Right renal pelvis (tissue), 4 donors: ENCODE results near the gene SLC25A45. TPM values are rescaled to one million over a fixed set of nuclear protein-coding genes. Genes with fewer than 3 reads are reported as not detected.
"Not testable (repeated sequence)": the region's sequence is repeated elsewhere in the genome, so short reads cannot be mapped to it uniquely, and the experiment has no call there.

Experiments
- DNase-seq, 4 donors: peaks; one replicate each; pipeline ENCODE4 v3.0.0-alpha.2; 2013; ENCODE audit warnings: low read depth in 4 of 4, low spot score in 3 of 4, missing footprints in 1 of 4
- polyA plus RNA-seq, 4 donors: library from polyadenylated mRNA; unstranded; fragments of 120-200 nt; gene quantifications; one replicate each; pipeline ENCODE4 v1.2.1, GENCODE V29; 2013; ENCODE audit not compliant: insufficient read length in 4 of 4

SLC25A45 gene
- polyA plus RNA-seq, 4 donors = 5.4 to 7.2 (median 6.0) TPM

DNA sequence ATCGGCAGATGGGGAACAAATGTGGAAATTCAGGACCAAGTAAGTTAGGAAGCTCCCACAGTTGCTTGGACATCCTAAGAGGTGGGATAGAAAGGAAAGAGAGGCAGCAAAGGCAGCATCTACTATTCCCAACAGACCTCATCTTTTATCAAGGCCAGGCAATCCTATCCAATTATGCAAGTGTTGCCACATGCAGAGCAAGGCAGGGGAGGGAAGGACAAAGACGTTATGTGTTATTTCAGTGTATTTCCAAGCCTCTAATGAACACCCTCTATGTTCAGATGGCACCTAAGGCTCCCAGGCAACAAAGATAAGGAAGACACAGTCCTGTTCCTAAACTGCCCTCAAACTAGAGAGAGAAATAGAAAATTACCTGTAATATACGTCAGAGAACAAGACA is 18.7 kb downstream of the SLC25A45 start:
- DNase-seq = no peak

DNA sequence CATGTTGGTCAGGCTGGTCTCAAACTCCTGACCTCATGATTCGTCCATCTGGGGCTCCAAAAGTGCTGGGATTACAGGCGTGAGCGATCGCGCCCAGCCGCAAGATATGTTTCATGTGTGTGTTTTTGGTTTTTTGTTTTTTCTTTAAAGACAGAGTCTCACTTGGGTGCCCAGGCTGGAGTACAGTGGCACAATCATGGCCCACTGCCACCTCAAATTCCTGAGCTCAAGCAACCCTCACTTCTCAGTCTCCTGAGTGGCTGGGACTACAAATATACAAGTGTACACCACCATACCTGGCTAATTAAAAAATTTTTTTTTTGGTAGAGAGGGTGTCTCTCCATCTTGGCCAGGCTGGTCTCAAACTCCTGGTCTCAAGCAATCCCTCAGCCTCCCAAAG is 19.5 kb downstream of the SLC25A45 start:
- DNase-seq = no peak

DNA sequence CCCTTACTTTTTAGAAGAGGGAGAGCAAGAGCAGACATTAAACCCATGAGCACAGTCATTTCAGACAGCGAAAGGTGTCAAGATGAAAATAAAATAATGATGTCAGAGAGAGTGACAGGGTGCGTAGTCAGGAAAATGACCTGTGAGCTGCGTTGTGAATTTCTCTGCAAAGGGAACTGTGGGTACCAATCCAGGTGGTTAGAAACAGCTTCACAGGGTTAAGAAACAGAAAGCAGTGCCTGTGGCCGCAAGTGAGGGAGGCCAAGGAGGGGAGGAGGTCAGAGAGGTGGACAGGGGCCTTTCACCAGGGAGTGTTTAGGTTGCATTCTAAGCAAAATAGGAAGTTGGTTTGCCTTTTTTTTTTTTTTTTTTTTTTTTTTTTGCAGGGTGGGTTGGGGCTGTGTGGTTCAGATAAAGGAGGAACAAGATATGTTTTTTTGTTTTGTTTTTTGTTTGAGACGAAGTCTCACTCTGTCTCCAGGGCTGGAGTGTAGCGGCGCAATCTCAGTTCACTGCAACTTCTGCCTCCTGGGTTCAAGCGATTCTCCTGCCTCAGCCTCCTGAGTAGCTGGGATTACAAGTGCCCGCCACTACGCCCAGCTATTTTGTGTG is 20.0 kb downstream of the SLC25A45 start:
- DNase-seq = no peak

DNA sequence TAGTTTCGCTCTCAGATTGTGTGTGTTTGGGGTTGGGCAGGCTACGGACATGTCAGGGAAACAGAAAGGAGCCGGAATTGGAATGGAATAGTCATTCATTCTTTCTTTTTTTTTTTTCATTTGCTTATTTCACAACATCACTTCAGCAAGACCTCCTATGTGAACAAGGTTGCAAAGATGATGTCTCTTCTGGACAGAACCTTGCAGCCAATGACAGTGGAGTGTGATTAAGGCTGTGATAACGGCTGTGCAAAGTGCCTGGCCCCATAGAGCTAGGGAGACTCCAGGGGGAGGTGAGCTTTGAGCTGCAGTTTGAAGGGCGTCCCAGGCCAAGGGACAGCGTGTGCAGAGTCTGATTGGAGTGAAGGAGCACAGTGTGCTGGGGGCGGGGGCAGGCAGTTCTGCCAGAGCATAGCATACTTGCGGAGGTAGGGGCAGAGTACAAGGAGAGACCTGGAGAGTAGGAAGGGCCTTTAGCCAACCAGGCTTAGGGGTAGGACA is 24.5 kb downstream of the SLC25A45 start:
- no peak for DNase-seq

DNA sequence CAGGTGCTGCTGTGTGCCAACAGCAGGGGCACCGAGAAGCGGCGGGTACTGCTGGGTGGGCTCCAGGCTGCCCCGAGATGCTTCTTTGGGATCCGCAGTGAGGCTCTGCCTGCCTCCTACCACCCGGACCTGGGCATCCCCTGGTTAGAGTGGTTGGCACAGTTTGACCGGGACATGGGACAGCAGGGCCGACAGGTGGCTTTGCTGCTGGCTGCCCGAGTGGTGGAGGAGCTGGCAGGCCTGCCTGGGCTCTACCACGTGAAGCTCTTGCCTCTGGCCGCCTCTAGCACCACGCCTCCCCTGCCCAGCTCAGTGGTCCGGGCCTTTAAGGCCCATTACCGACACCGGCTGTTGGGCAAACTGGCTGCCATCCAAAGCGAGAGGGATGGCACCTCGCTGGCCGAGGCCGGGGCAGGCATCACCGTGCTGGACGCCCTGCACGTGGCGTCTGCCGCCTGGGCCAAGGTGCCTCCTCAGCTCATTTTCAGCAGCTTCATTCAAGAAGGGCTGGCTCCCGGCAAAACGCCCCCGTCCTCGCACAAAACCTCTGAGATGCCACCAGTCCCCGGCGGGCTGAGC is 26.0 kb downstream of the SLC25A45 start:
- DNase-seq = no peak

DNA sequence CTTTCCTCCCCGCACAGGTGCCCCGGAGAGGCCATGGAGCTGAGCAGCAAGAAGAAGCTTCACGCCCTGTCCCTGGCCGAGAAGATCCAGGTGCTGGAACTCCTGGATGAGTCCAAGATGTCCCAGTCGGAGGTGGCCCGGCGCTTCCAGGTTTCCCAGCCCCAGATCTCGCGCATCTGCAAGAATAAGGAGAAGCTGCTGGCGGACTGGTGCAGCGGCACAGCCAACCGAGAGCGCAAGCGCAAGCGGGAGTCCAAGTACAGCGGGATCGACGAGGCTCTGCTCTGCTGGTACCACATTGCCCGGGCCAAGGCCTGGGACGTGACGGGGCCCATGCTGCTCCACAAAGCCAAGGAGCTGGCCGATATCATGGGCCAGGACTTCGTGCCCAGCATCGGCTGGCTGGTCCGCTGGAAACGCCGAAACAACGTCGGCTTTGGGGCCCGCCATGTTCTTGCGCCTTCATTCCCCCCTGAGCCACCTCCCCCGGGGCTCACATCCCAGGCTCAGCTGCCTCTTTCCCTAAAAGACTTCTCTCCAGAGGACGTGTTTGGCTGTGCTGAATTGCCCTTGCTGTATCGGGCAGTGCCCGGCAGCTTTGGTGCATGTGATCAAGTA is 26.6 kb downstream of the SLC25A45 start:
- no peak for DNase-seq

DNA sequence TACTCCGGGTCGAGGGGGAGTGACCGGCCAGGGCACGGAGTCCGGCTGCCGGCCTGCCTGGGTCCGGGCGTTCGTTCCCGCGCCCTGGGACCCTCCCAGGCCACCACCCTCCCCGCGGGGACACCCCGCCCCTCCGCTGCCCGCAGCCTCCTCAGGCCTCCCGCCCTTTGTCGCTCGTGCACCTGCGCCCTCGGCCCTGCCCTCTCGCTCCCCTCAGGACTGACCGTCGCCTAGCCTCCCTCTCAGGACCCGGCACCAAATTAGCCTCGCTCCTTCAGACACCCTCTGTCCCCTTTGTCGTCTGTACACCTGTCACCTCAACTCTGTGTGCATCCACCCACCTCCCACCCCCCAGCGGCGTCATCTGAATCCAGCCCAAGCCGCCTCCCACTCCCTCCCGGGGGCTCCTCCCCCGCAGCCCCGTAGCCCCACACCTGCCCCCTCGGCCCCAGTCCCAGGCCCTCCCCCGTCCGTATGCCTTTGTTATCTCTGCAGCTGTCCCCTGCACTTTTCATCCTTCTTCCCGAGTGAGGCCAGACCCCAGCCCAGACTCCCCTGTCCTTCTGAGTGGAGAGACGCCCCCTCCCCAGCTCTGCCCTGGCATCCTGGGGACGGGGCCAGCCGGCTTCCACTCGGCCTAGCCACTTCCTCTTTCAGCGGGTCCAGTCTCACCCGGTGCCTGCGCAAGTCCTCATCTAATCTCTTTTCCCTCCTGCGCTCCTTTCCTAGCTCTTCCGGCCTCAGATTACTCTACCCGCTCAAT is 27.3 kb downstream of the SLC25A45 start:
- no peak for DNase-seq

DNA sequence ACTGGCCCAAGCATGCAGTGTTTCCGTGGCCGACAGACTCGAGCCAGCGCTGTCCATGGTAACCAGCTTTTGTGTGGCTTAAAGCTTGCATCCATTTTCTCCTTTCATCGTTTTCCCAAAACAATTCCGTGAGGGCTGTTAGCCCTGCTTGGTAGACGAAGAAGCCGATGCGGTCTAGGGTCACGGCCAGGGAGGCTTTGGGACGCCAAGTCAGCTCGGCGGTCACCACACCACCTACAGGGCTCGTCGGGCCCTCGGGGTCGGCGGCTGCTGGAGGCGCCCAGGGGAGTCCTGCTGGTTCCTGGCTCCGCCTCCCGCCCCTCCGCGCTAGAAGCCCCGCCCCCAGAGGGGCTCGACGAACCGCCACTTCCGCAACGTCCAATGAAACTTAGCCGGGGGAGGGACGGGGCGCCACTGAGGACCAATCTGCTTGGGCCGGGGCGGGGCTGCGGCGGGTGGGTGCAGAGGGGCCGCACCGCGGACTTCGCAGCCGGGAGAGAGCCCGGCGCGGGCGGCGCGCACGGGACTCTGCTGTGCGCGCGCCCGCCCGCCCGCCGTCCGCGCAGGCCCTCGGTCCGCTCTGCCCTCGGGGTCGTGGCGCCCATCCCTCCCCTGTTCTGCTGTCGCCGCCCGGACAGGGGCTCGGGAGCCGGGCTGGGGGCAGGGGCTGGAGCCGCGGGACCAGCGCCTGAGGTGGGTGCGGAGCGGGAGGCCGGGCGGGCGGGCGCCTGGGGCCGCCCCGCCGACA is 28.0 kb downstream of the SLC25A45 start, which contains the start of gene TIGD3:
Gene TIGD3, plus strand, starts transcription at position 487 of the 748 bp plus-strand sequence. CDS start 1,058 bp downstream, outside the sequence.
- peak; percentile 94 to 95 (median 94) for DNase-seq

DNA sequence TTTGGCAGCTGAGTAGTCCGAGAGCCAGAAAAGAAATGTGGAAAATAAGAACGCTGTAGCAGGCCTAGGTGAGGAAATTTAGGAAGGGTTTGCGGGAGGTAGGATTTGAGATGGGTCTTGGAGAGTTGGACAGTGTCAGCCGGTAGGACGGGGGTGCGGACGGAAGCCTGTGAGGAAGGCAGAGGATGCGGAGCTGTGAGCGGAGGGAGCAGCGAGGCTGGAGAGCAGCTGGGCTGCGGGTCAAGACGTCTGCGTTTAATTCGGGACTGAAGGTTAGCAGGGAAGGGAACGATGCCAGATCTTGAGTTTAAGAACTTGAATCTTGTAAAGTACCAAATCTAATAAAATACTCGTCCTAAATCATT is 28.6 kb downstream of the SLC25A45 start:
- no peak for DNase-seq

DNA sequence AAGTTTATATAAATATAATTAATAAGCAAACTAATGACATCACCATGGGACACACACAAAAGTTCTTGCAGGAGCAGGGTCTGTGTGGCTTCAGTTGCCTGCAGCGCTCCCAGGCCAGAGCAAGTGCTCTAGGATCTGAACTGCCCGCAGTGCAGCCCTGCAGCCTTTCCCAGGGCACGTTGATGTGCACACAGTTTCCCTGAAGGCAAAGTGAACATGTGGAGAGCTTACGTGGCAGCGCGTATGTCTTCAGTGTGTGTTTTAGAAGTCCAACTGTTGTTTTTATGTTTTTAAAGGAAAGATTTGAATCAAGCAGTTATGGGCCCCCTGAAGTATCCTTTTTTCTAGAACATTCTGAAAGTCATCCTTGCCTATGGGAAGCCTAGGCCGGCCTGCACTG is 29.1 kb downstream of the SLC25A45 start:
- DNase-seq = no peak

DNA sequence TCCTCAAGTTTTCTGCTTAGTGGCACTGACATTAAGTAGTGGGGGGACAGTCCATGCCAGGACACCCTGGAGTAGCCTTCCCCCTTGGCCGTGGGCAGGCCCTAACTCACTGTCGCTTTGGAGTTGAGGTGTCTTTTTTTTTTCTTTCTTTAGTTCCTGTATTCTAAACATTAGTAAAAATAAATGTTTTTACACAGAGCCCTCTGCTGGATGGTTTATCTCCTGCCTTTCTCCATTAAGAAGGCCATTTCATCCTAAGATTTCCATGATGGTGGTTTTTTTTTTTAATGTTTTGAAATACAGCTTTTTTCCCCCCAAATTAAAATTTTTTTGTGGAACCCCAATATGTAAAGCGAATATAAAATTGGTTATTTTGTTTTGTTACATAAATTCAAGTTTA is 29.7 kb downstream of the SLC25A45 start:
- DNase-seq = no peak

DNA sequence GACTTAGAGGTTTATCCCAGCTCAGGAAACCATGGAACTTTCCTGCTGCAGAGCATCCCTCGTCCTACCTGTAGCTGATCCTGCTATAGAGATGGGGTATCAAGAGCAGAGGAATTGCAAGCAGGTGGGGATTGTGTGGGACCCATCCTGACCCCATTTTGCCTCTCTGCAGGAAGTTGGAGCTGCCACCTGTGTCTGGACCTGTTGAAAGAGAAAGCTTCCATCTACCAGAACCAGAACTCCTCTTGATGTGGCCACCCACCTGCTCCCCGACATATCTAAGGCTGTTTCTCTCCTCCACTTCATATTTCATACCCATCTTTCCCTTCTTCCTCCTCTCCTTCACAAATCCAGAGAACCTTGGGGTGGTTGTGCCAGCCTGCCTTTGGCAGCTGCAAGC is 30.9 kb downstream of the SLC25A45 start:
- no peak for DNase-seq

DNA sequence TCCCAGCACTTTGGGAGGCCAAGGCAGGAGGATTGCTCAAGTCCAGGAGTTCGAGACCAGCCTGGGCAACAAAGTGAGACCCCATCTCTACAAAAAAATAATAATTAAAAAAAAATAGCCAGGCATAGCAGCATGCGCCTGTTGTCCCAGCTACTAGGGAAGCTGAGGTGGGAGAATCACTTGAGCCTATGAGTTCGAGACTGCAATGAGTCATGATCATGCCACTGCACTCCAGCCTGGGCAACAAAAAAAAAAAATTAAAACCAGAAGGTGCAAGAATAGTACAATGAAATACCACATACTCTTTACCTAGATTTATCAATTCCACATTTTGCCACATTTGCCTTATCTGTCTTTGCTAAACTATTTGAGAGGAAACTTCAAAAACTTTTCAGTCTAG is 40.6 kb downstream of the SLC25A45 start:
- no peak for DNase-seq

DNA sequence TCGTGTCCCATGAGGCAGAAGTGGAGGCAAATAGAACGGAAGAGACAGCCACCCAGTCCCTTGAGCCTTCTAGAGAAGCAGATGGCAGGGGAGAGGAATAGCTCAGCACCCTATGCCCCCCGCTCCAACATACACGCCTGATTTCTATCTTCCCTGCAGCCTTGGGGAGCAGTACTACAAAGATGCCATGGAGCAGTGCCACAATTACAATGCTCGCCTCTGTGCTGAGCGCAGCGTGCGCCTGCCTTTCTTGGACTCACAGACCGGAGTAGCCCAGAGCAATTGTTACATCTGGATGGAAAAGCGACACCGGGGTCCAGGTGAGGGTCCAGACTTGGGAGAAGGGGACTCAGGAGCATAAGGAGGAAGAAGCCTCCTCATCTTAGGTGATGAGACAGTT is 42.2 kb downstream of the SLC25A45 start:
- no peak for DNase-seq

DNA sequence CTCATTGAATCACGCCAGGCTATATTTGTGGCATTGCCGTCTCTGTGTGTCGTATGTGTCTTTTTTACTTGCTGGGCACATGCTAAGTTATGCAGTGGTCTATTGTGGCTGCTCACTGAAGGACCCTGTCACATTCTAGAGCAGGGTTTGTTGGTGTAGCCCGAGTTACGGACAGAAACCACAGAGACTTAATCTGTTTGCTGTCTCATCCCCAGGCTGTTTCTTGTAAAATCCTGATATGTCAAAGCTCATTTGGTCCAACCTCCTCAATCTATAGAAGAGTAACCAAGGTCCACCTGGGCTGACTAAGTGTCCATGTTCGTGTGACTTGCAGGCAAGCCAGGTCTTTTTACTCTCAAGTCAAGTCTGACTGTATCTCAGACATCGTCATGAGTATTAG is 43.8 kb downstream of the SLC25A45 start:
- DNase-seq = no peak

DNA sequence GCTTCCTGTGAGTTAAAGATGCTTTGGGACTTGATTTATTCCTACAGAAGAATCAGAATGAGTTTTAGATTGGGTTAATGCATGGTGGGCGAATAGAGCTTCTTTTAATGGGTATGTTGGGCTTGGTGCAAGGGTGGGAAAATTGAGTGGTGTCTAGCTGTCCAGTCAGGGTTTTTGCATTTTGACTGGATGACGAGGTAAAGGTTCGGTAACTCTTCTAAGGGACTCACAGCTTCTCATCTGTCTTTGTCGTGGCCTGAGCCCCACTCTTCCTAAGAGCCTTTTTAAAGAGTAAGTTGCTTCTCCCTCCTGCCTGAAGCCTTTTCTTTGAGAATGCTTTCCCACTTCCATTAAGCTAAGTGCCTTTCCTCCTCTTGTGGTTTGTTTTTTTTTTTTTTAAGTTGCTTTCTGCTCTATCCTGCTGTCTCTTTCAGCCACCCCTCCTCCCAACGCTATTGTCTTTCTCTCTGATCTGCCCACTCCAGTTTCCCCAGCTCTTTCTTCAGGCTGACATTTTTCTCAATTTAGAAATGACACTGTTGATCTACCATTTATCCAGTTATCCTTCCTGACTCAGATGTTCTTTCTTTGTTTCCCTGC is 47.6 kb downstream of the SLC25A45 start:
- no peak for DNase-seq

DNA sequence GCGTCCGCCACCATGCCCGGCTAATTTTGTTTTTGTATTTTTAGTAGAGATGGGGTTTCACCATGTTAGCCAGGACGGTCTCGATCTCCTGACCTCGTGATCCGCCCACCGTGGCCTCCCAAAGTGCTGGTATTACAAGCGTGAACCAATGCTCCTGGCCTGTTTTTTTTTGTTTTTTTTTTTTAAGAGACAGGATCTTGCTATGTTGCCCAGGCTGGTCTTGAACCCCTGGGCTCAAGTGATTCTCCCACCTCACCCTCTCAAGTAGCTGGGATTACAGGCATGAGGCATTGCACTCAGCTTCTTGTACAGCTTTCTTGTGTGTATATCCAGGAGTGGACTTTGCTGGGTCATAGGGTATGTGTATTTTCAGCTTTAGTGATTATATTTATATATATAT is 49.9 kb downstream of the SLC25A45 start:
- not testable (repeated sequence) for DNase-seq

DNA sequence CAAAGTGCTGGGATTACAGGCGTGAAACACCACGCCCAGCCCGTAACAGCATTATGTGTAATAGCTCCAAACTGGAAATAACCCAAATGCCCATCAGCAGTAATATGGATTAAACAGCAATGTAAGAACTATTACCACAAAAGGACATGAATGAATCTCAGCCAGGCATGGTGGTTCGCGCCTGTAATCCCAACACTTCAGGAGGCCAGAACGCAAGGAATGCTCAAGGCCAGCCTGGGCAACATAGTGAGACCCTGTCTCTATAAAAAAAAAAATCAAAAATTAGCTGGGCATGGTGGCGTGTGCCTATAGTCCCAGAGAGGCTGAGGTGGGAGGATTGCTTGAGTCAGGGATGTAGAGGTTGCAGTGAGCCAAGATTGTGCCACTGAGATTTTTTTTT is 51.9 kb downstream of the SLC25A45 start:
- DNase-seq = no peak

DNA sequence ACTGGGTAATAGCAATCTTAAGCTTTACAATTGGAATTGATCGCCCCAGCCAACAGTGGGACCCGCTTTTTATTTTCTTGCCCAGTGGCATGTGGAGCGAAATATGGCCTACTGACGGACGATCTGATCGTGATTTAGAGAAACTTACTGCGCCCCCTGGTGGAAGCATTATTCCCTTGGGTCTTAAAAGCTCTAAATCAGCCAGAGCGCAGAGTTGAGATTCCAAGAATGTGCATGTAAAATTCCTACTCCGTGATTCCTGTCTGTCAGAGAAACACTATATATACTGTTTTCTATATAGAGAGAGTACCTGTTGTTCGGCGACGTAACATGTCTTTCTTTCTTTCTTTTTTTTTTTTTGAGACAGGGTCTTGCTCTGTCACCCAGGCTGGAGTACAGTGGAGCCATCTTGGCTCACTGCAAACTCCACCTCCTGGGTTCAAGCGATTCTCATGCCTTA is 52.5 kb downstream of the SLC25A45 start:
- DNase-seq = peak; percentile 86 to 93 (median 90)

DNA sequence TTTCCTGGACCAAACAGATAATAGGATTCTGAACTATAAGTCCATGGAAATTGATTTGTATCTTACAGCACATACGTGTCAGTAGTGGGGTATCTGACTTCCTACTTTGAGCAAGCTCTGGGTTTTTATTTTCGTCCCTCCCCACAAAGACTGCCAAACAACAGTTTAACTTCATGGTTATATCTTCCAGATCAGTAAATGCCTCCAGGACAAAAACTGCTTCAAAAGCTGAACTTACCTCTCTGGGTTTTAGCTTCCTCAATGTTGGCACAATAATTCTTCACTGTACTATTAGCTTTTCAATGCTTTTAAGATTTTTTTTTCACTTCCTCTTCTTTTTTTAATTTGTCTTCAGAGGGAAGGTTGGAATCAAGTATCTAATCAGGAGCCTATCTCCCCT is 53.0 kb downstream of the SLC25A45 start:
- DNase-seq = no peak
